Osteocyte (in vitro differentiated cells): ENCODE results near the gene FBN1. TPM values are rescaled to one million over a fixed set of nuclear protein-coding genes. Genes with fewer than 3 reads are reported as not detected.
A peak's percentile ranks its signal among the peaks of the same experiment; 100 is the strongest.

Experiments used
- DNase-seq: peaks from one replicate; pipeline ENCODE4 v3.0.0; 2021; ENCODE audit warnings: mixed read lengths; ENCODE audit not compliant: unreplicated experiment; ENCODE audit errors: extremely low spot score
- H3K27ac Mint-ChIP-seq: one replicate; pipeline ENCODE4 v1.8.0; 2021; ENCODE audit warnings: mild to moderate bottlenecking, mixed read lengths; ENCODE audit not compliant: unreplicated experiment
- H3K27me3 Mint-ChIP-seq: one replicate; pipeline ENCODE4 v1.8.0; 2021; ENCODE audit warnings: mixed read lengths; ENCODE audit not compliant: unreplicated experiment
- H3K36me3 Mint-ChIP-seq: one replicate; pipeline ENCODE4 v1.8.0; 2021; ENCODE audit warnings: mixed read lengths; ENCODE audit not compliant: unreplicated experiment
- H3K4me1 Mint-ChIP-seq: one replicate; pipeline ENCODE4 v1.8.0; 2021; ENCODE audit warnings: mixed read lengths; ENCODE audit not compliant: unreplicated experiment
- H3K4me3 Mint-ChIP-seq: one replicate; pipeline ENCODE4 v1.8.0; 2021; ENCODE audit warnings: mild to moderate bottlenecking, moderate library complexity, mixed read lengths; ENCODE audit not compliant: unreplicated experiment
- H3K9me3 Mint-ChIP-seq: one replicate; pipeline ENCODE4 v1.8.0; 2021; ENCODE audit warnings: mixed read lengths; ENCODE audit not compliant: unreplicated experiment
- CTCF ChIP-seq: fragments of 200-600 bp; sonication (generic); IDR thresholded peaks from 2 replicates; pipeline ENCODE4 v1.5.0; 2021; ENCODE audit warnings: antibody characterized with exemption, mild to moderate bottlenecking, moderate library complexity
- total RNA-seq: library from RNA; stranded (reverse); gene quantifications from 2 replicates; pipeline ENCODE4 v1.2.1, GENCODE V29; 2021

FBN1 gene
- total RNA-seq, 1 donor from 2014 or later: 1,012 TPM

- H3K36me3 Mint-ChIP-seq: peaks cover 75% of the 10 kb centered on the region
Measured at GRCh38 chr15:48475600-48476395, 169.7 kb downstream of the FBN1 start.

GRCh38 chr15:48473667-48474066, 171.8 kb downstream of the FBN1 start:
- H3K4me1 Mint-ChIP-seq: peaks cover 68% of the 10 kb centered on the region

More at GRCh38 chr15:48475600-48476395, 169.7 kb downstream of the FBN1 start:
- H3K9me3 Mint-ChIP-seq: no peaks in the 10 kb centered on the region
- H3K27ac Mint-ChIP-seq: peak overlapping the region; percentile 60
- peaks cover 54% of the 10 kb centered on the region for H3K4me1 Mint-ChIP-seq
- no peak overlapping the region for H3K4me3 Mint-ChIP-seq
- TF ChIP-seq CTCF: no peak
- DNase-seq: no peak
- H3K27me3 Mint-ChIP-seq: no peaks in the 10 kb centered on the region

GRCh38 chr15:48472756-48473155, 172.8 kb downstream of the FBN1 start:
- no peaks in the 10 kb centered on the region for H3K9me3 Mint-ChIP-seq
- H3K27me3 Mint-ChIP-seq: no peaks in the 10 kb centered on the region
- DNase-seq: no peak
- no peak for TF ChIP-seq CTCF
- H3K4me3 Mint-ChIP-seq: no peak overlapping the region
- peaks cover 80% of the 10 kb centered on the region for H3K36me3 Mint-ChIP-seq
- H3K27ac Mint-ChIP-seq: peak overlapping the region; percentile 87
- H3K4me1 Mint-ChIP-seq: peaks cover 72% of the 10 kb centered on the region

More at GRCh38 chr15:48473667-48474066, 171.8 kb downstream of the FBN1 start:
- no peak for DNase-seq
- Mint-ChIP-seq H3K9me3 (no peaks in the 10 kb centered on the region), H3K27me3 (no peaks in the 10 kb centered on the region), H3K27ac (peak overlapping the region; percentile 87), H3K36me3 (peaks cover 79% of the 10 kb centered on the region), H3K4me3 (no peak overlapping the region)
- no peak for TF ChIP-seq CTCF

- Mint-ChIP-seq H3K9me3 (no peaks in the 10 kb centered on the region), H3K4me1 (peaks cover 79% of the 10 kb centered on the region), H3K27ac (peak overlapping the region; percentile 93), H3K4me3 (no peak overlapping the region), H3K27me3 (no peaks in the 10 kb centered on the region), H3K36me3 (peaks cover 88% of the 10 kb centered on the region)
- TF ChIP-seq CTCF: no peak
- no peak for DNase-seq
Measured at GRCh38 chr15:48471073-48471472, 174.4 kb downstream of the FBN1 start.

GRCh38 chr15:48470096-48470495, 175.4 kb downstream of the FBN1 start:
- Mint-ChIP-seq H3K4me3 (no peak overlapping the region), H3K36me3 (peaks cover 89% of the 10 kb centered on the region), H3K9me3 (no peaks in the 10 kb centered on the region), H3K4me1 (peaks cover 75% of the 10 kb centered on the region), H3K27me3 (no peaks in the 10 kb centered on the region), H3K27ac (peak overlapping the region; percentile 93)
- TF ChIP-seq CTCF: no peak
- DNase-seq: no peak
